Measurements from ENCODE around the gene AGBL4.
"Not testable (repeated sequence)": the region's sequence is repeated elsewhere in the genome, so short reads cannot be mapped to it uniquely, and the experiment has no call there.

AGBL4 gene

DNA sequence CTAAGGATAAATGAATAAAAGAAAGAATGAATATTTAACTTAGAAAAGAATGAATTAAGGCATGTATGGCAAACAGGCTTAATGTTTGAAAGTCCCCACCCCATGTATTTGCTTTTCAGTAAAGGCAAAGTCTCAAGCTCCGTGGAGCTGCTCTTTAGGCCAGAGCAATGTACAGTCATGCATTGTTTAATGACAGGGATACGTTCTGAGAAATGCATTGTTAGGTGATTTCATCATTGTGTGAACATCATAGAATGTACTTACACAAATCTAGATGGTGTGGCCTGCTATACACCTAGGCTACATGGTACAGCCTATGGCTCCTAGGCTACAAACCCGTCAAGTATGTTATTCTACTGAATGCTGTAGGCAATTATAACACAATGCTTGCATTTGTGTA is 1500.2 kb downstream of the AGBL4 start:
- in situ Hi-C loops (cut with MboI; ENCODE audit: low sequenced_read_pairs) = no loop called here

GRCh38 chr1:48519896-48520295 is 1503.9 kb downstream of the AGBL4 start:
- in situ Hi-C loops (cut with MboI; ENCODE audit: low sequenced_read_pairs) = not testable (repeated sequence)

DNA sequence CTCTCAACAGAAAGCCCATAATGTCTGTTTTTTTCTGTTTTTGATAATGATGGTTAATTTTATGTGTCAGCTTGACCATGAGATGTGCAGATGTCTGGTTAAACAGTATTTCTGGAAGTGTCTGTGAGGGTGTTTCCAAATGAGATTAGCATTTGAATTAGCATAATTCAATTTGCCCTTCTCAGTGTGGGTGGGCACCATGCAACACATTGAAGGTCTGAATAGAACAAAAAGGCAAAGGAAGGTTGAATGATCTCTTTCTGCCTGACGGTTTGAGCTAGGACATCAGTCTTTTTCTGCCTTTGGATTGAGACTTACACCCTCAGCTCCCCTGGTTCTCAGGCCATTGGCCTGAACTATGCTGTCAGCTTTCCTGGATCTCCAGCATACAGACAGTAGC is 1516.9 kb downstream of the AGBL4 start:
- in situ Hi-C loops (cut with MboI; ENCODE audit: low sequenced_read_pairs) = no loop called here

GRCh38 chr1:48500541-48501450 is 1523.0 kb downstream of the AGBL4 start:
- in situ Hi-C loops (cut with MboI; ENCODE audit: low sequenced_read_pairs) = no loop called here

GRCh38 chr1:48499211-48499735 is 1524.5 kb downstream of the AGBL4 start:
- in situ Hi-C loops (cut with MboI; ENCODE audit: low sequenced_read_pairs) = no loop called here

GRCh38 chr1:48498096-48498791 is 1525.5 kb downstream of the AGBL4 start:
- in situ Hi-C loops (cut with MboI; ENCODE audit: low sequenced_read_pairs) = no loop called here

DNA sequence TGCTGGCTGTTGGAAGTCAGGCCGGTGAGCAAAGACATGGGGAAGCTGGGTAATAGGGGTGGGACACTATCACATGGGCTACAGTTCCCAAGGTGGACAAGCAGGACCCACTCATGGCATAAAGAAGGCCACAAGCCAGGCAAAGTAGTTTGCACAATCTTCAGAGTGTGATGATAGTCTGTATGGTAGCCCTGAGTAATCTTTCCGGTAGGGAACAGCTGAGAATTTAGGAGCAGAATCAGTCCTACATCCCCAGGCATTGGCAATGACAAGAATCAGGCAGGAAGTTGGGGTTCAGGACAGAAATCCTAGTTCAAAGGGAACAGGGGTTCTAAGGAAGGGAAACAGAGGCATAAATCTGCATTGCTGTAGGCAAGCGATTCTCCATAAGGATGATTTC is 1527.8 kb downstream of the AGBL4 start:
- in situ Hi-C loops (cut with MboI; ENCODE audit: low sequenced_read_pairs) = no loop called here

DNA sequence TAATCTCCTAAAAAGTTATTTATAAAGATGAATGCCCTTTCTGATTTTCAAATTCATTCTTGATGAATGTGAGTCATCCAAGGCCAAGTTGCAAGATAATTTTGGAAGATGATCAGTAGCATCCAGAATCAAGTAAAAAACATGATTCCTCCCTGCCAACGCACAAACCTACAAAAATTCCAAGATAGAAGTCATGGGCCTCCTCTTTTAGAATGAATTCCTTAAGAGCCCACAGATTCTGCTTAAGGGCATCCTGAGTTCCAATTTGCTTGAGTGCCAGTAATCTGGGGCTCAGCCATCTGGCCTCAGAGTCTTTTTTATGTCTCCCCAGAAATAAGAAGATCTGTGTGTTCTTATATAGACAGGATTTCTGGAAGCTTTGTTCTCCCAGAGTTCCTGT is 1528.6 kb downstream of the AGBL4 start:
- in situ Hi-C loops (cut with MboI; ENCODE audit: low sequenced_read_pairs) = no loop called here

DNA sequence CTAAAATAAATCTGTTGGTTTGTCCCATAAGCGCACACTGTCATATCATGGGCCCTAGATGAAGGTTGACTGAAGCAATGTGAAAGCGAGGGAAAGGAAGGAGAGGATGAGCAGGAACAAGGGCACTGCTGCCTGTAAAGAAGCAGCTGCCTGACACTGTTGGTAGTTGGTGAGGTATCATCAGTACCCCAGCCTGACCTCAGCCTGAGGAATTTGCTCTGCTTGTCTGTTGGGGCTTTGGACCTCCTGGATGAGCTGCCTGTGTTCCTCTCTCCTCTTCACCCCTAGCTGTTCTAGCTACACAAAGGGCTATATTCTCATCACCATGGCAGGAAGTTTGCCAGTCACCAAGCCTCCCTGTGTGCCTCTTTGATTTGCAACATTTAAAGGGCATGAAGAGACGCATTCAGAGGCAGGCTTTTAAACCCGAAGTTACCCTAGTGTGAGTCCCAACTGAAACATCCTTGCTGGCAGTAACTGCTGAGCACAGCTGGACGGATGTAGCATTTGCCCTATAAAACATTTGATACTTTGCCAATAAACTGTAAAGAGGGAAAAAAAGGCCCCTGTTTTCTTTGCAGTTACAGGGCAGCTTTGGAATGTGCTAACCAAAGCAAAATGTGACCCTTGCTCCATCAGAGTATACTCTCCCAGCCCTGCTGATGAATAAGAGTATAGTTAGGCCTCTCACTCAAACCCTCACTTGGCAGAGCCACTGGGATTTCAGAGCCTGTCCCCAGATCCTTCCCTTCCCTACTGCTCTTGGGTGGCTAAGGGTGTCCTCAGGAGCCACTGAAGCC is 1529.6 kb downstream of the AGBL4 start:
- in situ Hi-C loops (cut with MboI; ENCODE audit: low sequenced_read_pairs) = no loop called here

GRCh38 chr1:48493041-48493440 is 1530.7 kb downstream of the AGBL4 start:
- in situ Hi-C loops (cut with MboI; ENCODE audit: low sequenced_read_pairs) = no loop called here

DNA sequence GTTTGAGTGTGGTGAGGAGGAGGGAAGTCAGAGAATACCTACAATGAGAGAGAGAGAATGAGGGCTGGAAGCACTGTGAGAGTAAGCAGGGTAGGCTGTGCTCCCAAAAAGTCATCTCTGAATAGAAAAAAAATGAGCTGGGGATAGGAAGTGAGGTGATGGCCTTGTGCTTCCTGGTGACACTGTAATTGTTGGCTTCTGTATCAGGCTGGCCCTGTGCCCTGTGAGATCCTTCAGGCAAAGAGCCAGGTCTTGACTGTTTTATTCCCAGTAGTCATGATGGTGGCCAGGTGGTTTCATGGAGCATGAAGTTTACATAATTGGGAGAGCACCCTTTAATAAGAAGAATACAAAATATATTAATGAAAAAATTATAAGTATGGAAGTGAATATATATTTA is 1531.4 kb downstream of the AGBL4 start:
- in situ Hi-C loops (cut with MboI; ENCODE audit: low sequenced_read_pairs) = no loop called here

DNA sequence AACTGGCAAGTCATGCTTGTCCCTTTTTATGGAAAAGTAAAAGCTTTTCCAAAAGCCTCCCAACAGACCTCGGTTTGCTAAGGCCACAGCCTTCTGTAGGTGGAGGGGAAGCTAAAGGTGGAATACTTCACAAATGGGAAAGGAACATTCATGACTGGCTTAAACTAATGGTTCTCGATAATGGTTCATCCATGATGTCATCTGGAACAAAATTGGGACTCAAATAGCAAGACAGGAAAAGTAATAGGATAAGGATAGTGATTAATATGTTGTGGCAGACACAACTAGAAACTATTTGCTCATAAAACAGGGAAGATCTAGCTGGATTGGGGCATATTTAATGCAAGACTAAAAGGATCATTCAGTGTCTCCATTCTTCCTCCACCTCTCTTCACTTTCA is 1535.0 kb downstream of the AGBL4 start:
- in situ Hi-C loops (cut with MboI; ENCODE audit: low sequenced_read_pairs) = no loop called here
